HG03280 (cell line): Measurements from ENCODE around the gene INSM1.
"Not testable (repeated sequence)": the region's sequence is repeated elsewhere in the genome, so short reads cannot be mapped to it uniquely, and the experiment has no call there.

Experiments used
- ATAC-seq: cut with Tn5 transposase; IDR thresholded peaks from one replicate; pipeline ENCODE4 v1.9.1; 2021; ENCODE audit warnings: mild to moderate bottlenecking, moderate library complexity; ENCODE audit not compliant: unreplicated experiment

INSM1 gene

GRCh38 chr20:20367575-20368417 is at the start of gene INSM1:
Gene INSM1 (plus strand): TSS chr20:20368104. CDS start chr20:20368268, 164 bp downstream.
- no peak for ATAC-seq

GRCh38 chr20:20318365-20319161 is 49.3 kb upstream of the INSM1 start:
- no peak for ATAC-seq

- ATAC-seq, result no peak
Observed at GRCh38 chr20:20321134-20321533, 46.8 kb upstream of the INSM1 start.

- no peak for ATAC-seq
Observed at GRCh38 chr20:20321917-20322316, 46.0 kb upstream of the INSM1 start.

GRCh38 chr20:20322912-20323311 is 45.0 kb upstream of the INSM1 start:
- ATAC-seq, result no peak

- no peak for ATAC-seq
Observed at GRCh38 chr20:20327746-20328145, 40.2 kb upstream of the INSM1 start.

GRCh38 chr20:20329564-20329963 is 38.3 kb upstream of the INSM1 start:
- ATAC-seq, result no peak

- ATAC-seq, result no peak
Observed at GRCh38 chr20:20331156-20331555, 36.7 kb upstream of the INSM1 start.

- ATAC-seq, result no peak
Observed at GRCh38 chr20:20331817-20332216, 36.1 kb upstream of the INSM1 start.

- ATAC-seq, result no peak
Observed at GRCh38 chr20:20333866-20334265, 34.0 kb upstream of the INSM1 start.

GRCh38 chr20:20334489-20334888 is 33.4 kb upstream of the INSM1 start:
- ATAC-seq, result peak; percentile 97

GRCh38 chr20:20338133-20338730 is 29.7 kb upstream of the INSM1 start:
- ATAC-seq, result no peak

- no peak for ATAC-seq
Observed at GRCh38 chr20:20340443-20340842, 27.5 kb upstream of the INSM1 start.

- no peak for ATAC-seq
Observed at GRCh38 chr20:20341371-20341770, 26.5 kb upstream of the INSM1 start.

GRCh38 chr20:20342066-20342465 is 25.8 kb upstream of the INSM1 start:
- ATAC-seq, result no peak

- no peak for ATAC-seq
Observed at GRCh38 chr20:20343932-20344331, 24.0 kb upstream of the INSM1 start.

- no peak for ATAC-seq
Observed at GRCh38 chr20:20344476-20344875, 23.4 kb upstream of the INSM1 start.

- no peak for ATAC-seq
Observed at GRCh38 chr20:20353576-20353975, 14.3 kb upstream of the INSM1 start.

- not testable (repeated sequence) for ATAC-seq
Observed at GRCh38 chr20:20355503-20355902, 12.4 kb upstream of the INSM1 start.

- no peak for ATAC-seq
Observed at GRCh38 chr20:20358801-20359200, 9.1 kb upstream of the INSM1 start.

GRCh38 chr20:20359628-20360027 is 8.3 kb upstream of the INSM1 start:
- no peak for ATAC-seq

GRCh38 chr20:20360464-20360863 is 7.4 kb upstream of the INSM1 start:
- ATAC-seq, result peak; percentile 76
